MM.1S (cell line): ENCODE results near the gene MACROD1.

Experiments used
- DNase-seq: peaks from one replicate; pipeline ENCODE4 v3.0.0-alpha.2; 2015
- H2AFZ ChIP-seq: fragments of 300-600 bp; sonication (generic); 2 replicates; pipeline ENCODE4 v1.6.0; 2016; ENCODE audit warnings: antibody characterized with exemption, low read length
- H3F3A ChIP-seq: fragments of 300-600 bp; sonication (generic); 2 replicates; pipeline ENCODE4 v1.6.1; 2016; ENCODE audit warnings: mild to moderate bottlenecking, antibody characterized with exemption, low read length, moderate library complexity, mixed read lengths; ENCODE audit not compliant: insufficient read depth
- H3K27ac ChIP-seq: fragments of 300-600 bp; sonication (generic); 2 replicates; pipeline ENCODE4 v1.5.1; 2016; ENCODE audit warnings: mild to moderate bottlenecking, low read length
- H3K27me3 ChIP-seq: fragments of 300-600 bp; sonication (generic); replicated peaks from 2 replicates; pipeline ENCODE4 v1.6.0; 2016; ENCODE audit warnings: low read length; ENCODE audit not compliant: insufficient read depth
- H3K36me3 ChIP-seq: fragments of 300-600 bp; sonication (generic); replicated peaks from 2 replicates; pipeline ENCODE4 v1.6.1; 2016; ENCODE audit warnings: mild to moderate bottlenecking, low read length, mixed read lengths; ENCODE audit not compliant: insufficient read depth
- H3K4me1 ChIP-seq: fragments of 300-600 bp; sonication (generic); 2 replicates; pipeline ENCODE4 v1.6.1; 2016; ENCODE audit warnings: low read length, mixed read lengths
- H3K4me2 ChIP-seq: fragments of 300-600 bp; sonication (generic); 2 replicates; pipeline ENCODE4 v1.6.0; 2016; ENCODE audit warnings: low read depth, low read length
- H3K4me3 ChIP-seq: fragments of 300-600 bp; sonication (generic); 2 replicates; pipeline ENCODE4 v1.5.1; 2016; ENCODE audit warnings: low read length, mixed read lengths
- H3K79me2 ChIP-seq: fragments of 300-600 bp; sonication (generic); 2 replicates; pipeline ENCODE4 v1.6.1; 2016; ENCODE audit warnings: mixed run types, low read length, mixed read lengths
- H3K9ac ChIP-seq: fragments of 300-600 bp; sonication (generic); 2 replicates; pipeline ENCODE4 v1.6.1; 2016; ENCODE audit warnings: low read length, mixed read lengths
- H3K9me2 ChIP-seq: fragments of 300-600 bp; sonication (generic); replicated peaks from 2 replicates; pipeline ENCODE4 v1.6.1; 2016; ENCODE audit warnings: mild to moderate bottlenecking, low read length, mixed read lengths; ENCODE audit not compliant: insufficient read depth
- H3K9me3 ChIP-seq: fragments of 300-600 bp; sonication (generic); replicated peaks from 2 replicates; pipeline ENCODE4 v1.6.1; 2016; ENCODE audit warnings: mild to moderate bottlenecking, low read length, mixed read lengths; ENCODE audit not compliant: insufficient read depth
- H4K20me1 ChIP-seq: fragments of 300-600 bp; sonication (generic); 2 replicates; pipeline ENCODE4 v1.6.1; 2016; ENCODE audit warnings: mild to moderate bottlenecking, low read length, moderate library complexity, mixed read lengths; ENCODE audit not compliant: insufficient read depth
- EZH2 ChIP-seq: fragments of 300-600 bp; sonication (generic); optimal IDR thresholded peaks from 2 replicates; pipeline ENCODE3; 2017; ENCODE audit warnings: low read depth, mild to moderate bottlenecking, antibody characterized with exemption, low read length, mixed read lengths
- EZH2phosphoT487 ChIP-seq: fragments of 300-600 bp; sonication (generic); IDR thresholded peaks from 2 replicates; pipeline ENCODE4 v1.6.1; 2018; ENCODE audit warnings: antibody characterized with exemption, low read length
- TF ChIP-seq, protein P1 (sequence below): fragments of 300-600 bp; sonication (generic); IDR thresholded peaks from 2 replicates; pipeline ENCODE4 v1.5.1; 2016; ENCODE audit warnings: antibody characterized with exemption, low read length, mixed read lengths

The MACROD1 gene

DNA sequence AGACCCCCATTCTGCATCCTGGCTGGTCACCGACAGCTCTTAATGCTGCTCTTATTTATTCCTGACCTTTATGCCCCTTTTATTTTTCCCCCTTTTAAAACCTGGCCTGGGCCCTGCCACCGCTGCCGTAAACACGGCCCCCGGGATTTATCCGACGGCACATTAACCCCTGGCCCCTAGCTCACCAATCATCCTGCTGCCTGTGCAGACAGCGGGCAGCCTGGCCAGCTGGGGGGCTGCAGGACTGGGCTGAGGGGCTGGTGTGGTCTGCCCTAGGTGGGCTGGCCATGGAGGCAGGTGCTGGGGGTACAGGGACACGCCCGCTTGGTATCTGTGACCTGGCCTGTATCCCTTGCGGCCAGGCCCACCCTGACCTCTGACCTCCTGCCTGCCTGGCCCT lies 151.6 kb downstream of the MACROD1 start:
- Histone ChIP-seq H3K9ac (no peak overlapping the region), H3K79me2 (no peaks in the 10 kb centered on the region), H3F3A (no peaks in the 10 kb centered on the region), H4K20me1 (no peaks in the 10 kb centered on the region), H3K4me3 (no peak overlapping the region), H3K4me1 (no peaks in the 10 kb centered on the region), H3K27me3 (peaks cover under 1% of the 10 kb centered on the region), H3K27ac (no peak overlapping the region), H3K36me3 (no peaks in the 10 kb centered on the region), H3K9me2 (no peaks in the 10 kb centered on the region), H3K9me3 (no peaks in the 10 kb centered on the region), H2AFZ (no peak overlapping the region), H3K4me2 (no peak overlapping the region)
- no peak for DNase-seq
- TF ChIP-seq, protein P1, sequence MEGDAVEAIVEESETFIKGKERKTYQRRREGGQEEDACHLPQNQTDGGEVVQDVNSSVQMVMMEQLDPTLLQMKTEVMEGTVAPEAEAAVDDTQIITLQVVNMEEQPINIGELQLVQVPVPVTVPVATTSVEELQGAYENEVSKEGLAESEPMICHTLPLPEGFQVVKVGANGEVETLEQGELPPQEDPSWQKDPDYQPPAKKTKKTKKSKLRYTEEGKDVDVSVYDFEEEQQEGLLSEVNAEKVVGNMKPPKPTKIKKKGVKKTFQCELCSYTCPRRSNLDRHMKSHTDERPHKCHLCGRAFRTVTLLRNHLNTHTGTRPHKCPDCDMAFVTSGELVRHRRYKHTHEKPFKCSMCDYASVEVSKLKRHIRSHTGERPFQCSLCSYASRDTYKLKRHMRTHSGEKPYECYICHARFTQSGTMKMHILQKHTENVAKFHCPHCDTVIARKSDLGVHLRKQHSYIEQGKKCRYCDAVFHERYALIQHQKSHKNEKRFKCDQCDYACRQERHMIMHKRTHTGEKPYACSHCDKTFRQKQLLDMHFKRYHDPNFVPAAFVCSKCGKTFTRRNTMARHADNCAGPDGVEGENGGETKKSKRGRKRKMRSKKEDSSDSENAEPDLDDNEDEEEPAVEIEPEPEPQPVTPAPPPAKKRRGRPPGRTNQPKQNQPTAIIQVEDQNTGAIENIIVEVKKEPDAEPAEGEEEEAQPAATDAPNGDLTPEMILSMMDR, result no peak
- TF ChIP-seq EZH2, result no peak
- TF ChIP-seq EZH2phosphoT487, result no peak

DNA sequence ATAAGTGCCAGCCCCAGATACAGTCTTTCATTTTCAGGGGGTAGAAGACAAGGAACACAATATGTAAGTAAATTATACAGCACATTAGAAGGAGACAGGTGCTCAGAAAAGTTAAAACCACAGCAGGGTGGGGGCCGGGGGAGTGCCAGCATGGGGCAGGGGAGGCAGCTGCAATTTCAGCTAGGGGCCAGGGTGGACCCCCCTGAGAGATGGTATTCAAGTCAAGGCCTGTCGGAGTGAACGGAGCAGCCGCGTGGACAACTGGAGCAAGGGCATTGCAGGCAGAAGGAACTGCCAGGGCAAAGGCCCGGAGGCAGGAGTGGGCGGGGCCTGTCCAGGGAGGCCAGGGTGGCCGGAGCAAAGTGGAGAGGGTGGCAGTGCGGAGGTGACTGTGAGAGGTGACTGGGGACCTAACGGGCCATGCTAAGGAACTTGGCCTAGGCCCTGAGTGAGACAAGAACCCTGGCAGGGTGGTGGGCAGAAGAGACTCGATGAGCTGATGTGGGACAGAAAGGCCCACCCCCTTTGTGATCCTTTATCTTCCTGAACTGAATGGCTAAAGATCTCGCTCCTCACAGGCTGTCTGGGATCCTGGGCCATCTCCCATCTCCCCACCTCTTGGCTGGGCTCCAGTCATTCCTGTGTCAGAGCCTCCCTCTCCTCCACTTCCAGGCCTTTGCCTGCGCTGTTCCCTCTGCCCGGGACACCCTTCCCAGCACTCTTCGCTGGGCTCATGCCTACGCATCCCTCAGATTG lies 152.6 kb downstream of the MACROD1 start:
- Histone ChIP-seq H3K4me1 (no peaks in the 10 kb centered on the region), H3F3A (no peaks in the 10 kb centered on the region), H3K4me2 (no peak overlapping the region), H3K9ac (no peak overlapping the region), H2AFZ (no peak overlapping the region), H3K27ac (no peak overlapping the region), H3K9me3 (no peaks in the 10 kb centered on the region), H3K36me3 (no peaks in the 10 kb centered on the region), H3K4me3 (no peak overlapping the region), H3K27me3 (peaks cover 8% of the 10 kb centered on the region), H3K79me2 (no peaks in the 10 kb centered on the region), H3K9me2 (no peaks in the 10 kb centered on the region), H4K20me1 (no peaks in the 10 kb centered on the region)
- TF ChIP-seq EZH2 (no peak), EZH2phosphoT487 (no peak)
- TF ChIP-seq, protein P1, result no peak
- DNase-seq, result no peak

DNA sequence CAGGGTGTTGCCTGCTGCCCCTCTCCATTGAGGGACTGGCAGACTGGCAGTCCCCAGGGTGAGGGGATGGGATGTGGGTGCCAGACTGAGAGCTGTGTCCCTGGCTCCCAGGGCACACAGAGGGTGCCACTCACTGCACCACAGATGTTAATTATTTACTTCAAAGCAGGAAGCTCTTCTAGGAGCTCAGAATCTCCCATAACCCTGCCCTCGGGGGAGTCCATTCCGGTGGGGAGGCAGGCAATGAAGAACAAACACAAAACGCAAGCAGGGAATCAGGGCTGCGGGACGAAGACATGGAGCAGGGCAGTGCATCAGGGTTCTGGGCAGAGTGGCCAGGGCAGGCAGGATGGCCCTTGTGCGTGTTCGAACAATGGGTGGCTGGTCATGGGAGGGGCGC lies 154.5 kb downstream of the MACROD1 start:
- no peaks in the 10 kb centered on the region for H3F3A ChIP-seq
- no peaks in the 10 kb centered on the region for H3K4me1 ChIP-seq
- no peak overlapping the region for H3K27ac ChIP-seq
- no peaks in the 10 kb centered on the region for H3K36me3 ChIP-seq
- H4K20me1 ChIP-seq, result no peaks in the 10 kb centered on the region
- DNase-seq, result no peak
- H2AFZ ChIP-seq, result no peak overlapping the region
- no peak overlapping the region for H3K9ac ChIP-seq
- H3K9me2 ChIP-seq, result no peaks in the 10 kb centered on the region
- TF ChIP-seq EZH2phosphoT487 (no peak), EZH2 (no peak)
- TF ChIP-seq, protein P1, result no peak
- peaks cover 27% of the 10 kb centered on the region for H3K27me3 ChIP-seq
- no peak overlapping the region for H3K4me3 ChIP-seq
- no peaks in the 10 kb centered on the region for H3K79me2 ChIP-seq
- H3K4me2 ChIP-seq, result no peak overlapping the region
- H3K9me3 ChIP-seq, result no peaks in the 10 kb centered on the region
